NB4 (cell line): Measurements from ENCODE around the gene KRT13.

Source experiments
- POLR2A ChIP-seq: IDR thresholded peaks from 2 replicates; pipeline ENCODE4 v1.6.1; 2011; ENCODE audit warnings: mild to moderate bottlenecking; ENCODE audit not compliant: insufficient read length; ENCODE audit errors: extremely low read depth
- TF ChIP-seq, protein P1 (sequence below): IDR thresholded peaks from one replicate; pipeline ENCODE4 v1.5.1; 2012; ENCODE audit warnings: low read depth, low read length

GRCh38 chr17:41467561-41467960 is 37.9 kb downstream of the KRT13 start:
- TF ChIP-seq, protein P1, sequence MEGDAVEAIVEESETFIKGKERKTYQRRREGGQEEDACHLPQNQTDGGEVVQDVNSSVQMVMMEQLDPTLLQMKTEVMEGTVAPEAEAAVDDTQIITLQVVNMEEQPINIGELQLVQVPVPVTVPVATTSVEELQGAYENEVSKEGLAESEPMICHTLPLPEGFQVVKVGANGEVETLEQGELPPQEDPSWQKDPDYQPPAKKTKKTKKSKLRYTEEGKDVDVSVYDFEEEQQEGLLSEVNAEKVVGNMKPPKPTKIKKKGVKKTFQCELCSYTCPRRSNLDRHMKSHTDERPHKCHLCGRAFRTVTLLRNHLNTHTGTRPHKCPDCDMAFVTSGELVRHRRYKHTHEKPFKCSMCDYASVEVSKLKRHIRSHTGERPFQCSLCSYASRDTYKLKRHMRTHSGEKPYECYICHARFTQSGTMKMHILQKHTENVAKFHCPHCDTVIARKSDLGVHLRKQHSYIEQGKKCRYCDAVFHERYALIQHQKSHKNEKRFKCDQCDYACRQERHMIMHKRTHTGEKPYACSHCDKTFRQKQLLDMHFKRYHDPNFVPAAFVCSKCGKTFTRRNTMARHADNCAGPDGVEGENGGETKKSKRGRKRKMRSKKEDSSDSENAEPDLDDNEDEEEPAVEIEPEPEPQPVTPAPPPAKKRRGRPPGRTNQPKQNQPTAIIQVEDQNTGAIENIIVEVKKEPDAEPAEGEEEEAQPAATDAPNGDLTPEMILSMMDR, result no peak
- TF ChIP-seq POLR2A, result no peak
